ENCODE data around the gene TBX3.

The TBX3 gene

GRCh38 chr12:114655934-114656749 is 27.8 kb downstream of the TBX3 start:
- Histone ChIP-seq H3K4me3 (ENCODE audit: low read depth, low read length) (no peak overlapping the region), H3K4me1 (ENCODE audit: control insufficient read depth, insufficient read depth, low read length) (peaks cover 39% of the 10 kb centered on the region), H3K27ac (ENCODE audit: low read depth, low read length) (no peak overlapping the region; the same call in 1 of the 2 replicates), H3K27me3 (ENCODE audit: control insufficient read depth, insufficient read depth, low read length) (peaks cover 16% of the 10 kb centered on the region; the same call in 1 of the 2 replicates), H3K36me3 (ENCODE audit: control insufficient read depth, insufficient read depth, low read length) (no peaks in the 10 kb centered on the region), H3K9ac (ENCODE audit: low read length) (no peak overlapping the region), H3K9me3 (ENCODE audit: control insufficient read depth, insufficient read depth, low read depth, low read length) (no peaks in the 10 kb centered on the region)

GRCh38 chr12:114649585-114649984 is 34.4 kb downstream of the TBX3 start:
- Histone ChIP-seq H3K36me3 (ENCODE audit: control insufficient read depth, insufficient read depth, low read length) (no peaks in the 10 kb centered on the region), H3K4me3 (ENCODE audit: low read depth, low read length) (no peak overlapping the region), H3K27ac (ENCODE audit: low read depth, low read length) (no peak overlapping the region), H3K9me3 (ENCODE audit: control insufficient read depth, insufficient read depth, low read depth, low read length) (no peaks in the 10 kb centered on the region), H3K4me1 (ENCODE audit: control insufficient read depth, insufficient read depth, low read length) (0 out of 2 replicates have a peak, but pooled peaks cover 3% of the 10 kb centered on the region), H3K27me3 (ENCODE audit: control insufficient read depth, insufficient read depth, low read length) (peaks cover 11% of the 10 kb centered on the region), H3K9ac (ENCODE audit: low read length) (no peak overlapping the region)

- Histone ChIP-seq H3K27me3 (ENCODE audit: control insufficient read depth, insufficient read depth, low read length) (peaks cover 4% of the 10 kb centered on the region), H3K4me1 (ENCODE audit: control insufficient read depth, insufficient read depth, low read length) (0 out of 2 replicates have a peak, but pooled peaks cover 3% of the 10 kb centered on the region), H3K9me3 (ENCODE audit: control insufficient read depth, insufficient read depth, low read depth, low read length) (no peaks in the 10 kb centered on the region), H3K4me3 (ENCODE audit: low read depth, low read length) (no peak overlapping the region), H3K9ac (ENCODE audit: low read length) (no peak overlapping the region), H3K36me3 (ENCODE audit: control insufficient read depth, insufficient read depth, low read length) (no peaks in the 10 kb centered on the region), H3K27ac (ENCODE audit: low read depth, low read length) (no peak overlapping the region)
Observed at GRCh38 chr12:114648711-114649110, 35.3 kb downstream of the TBX3 start.

- peaks cover 5% of the 10 kb centered on the region; the same call in 1 of the 2 replicates for H3K27me3 ChIP-seq (ENCODE audit: control insufficient read depth, insufficient read depth, low read length)
- H3K4me3 ChIP-seq (ENCODE audit: low read depth, low read length): no peak overlapping the region
- H3K9me3 ChIP-seq (ENCODE audit: control insufficient read depth, insufficient read depth, low read depth, low read length): no peaks in the 10 kb centered on the region
- no peaks in the 10 kb centered on the region for H3K36me3 ChIP-seq (ENCODE audit: control insufficient read depth, insufficient read depth, low read length)
- H3K9ac ChIP-seq (ENCODE audit: low read length): peak overlapping the region; percentile 18
- H3K27ac ChIP-seq (ENCODE audit: low read depth, low read length): peak overlapping the region; percentile 28; the same call in 1 of the 2 replicates
- peaks cover 40% of the 10 kb centered on the region for H3K4me1 ChIP-seq (ENCODE audit: control insufficient read depth, insufficient read depth, low read length)
Observed at GRCh38 chr12:114638790-114639435, 45.1 kb downstream of the TBX3 start.

- Histone ChIP-seq H3K9ac (ENCODE audit: low read length) (peak overlapping the region; percentile 6), H3K4me1 (ENCODE audit: control insufficient read depth, insufficient read depth, low read length) (peaks cover 38% of the 10 kb centered on the region), H3K27ac (ENCODE audit: low read depth, low read length) (no peak overlapping the region), H3K9me3 (ENCODE audit: control insufficient read depth, insufficient read depth, low read depth, low read length) (no peaks in the 10 kb centered on the region), H3K27me3 (ENCODE audit: control insufficient read depth, insufficient read depth, low read length) (peaks cover 5% of the 10 kb centered on the region; the same call in 1 of the 2 replicates), H3K4me3 (ENCODE audit: low read depth, low read length) (no peak overlapping the region), H3K36me3 (ENCODE audit: control insufficient read depth, insufficient read depth, low read length) (no peaks in the 10 kb centered on the region)
Observed at GRCh38 chr12:114636723-114637480, 47.1 kb downstream of the TBX3 start.

GRCh38 chr12:114631242-114631641 is 52.7 kb downstream of the TBX3 start:
- Histone ChIP-seq H3K4me3 (ENCODE audit: low read depth, low read length) (no peak overlapping the region), H3K9me3 (ENCODE audit: control insufficient read depth, insufficient read depth, low read depth, low read length) (no peaks in the 10 kb centered on the region), H3K4me1 (ENCODE audit: control insufficient read depth, insufficient read depth, low read length) (peaks cover 13% of the 10 kb centered on the region; the same call in 1 of the 2 replicates)

GRCh38 chr12:114628199-114628598 is 55.8 kb downstream of the TBX3 start:
- Histone ChIP-seq H3K27me3 (ENCODE audit: control insufficient read depth, insufficient read depth, low read length) (no peaks in the 10 kb centered on the region), H3K9me3 (ENCODE audit: control insufficient read depth, insufficient read depth, low read depth, low read length) (no peaks in the 10 kb centered on the region), H3K27ac (ENCODE audit: low read depth, low read length) (no peak overlapping the region; the same call in 1 of the 2 replicates), H3K9ac (ENCODE audit: low read length) (no peak overlapping the region), H3K4me1 (ENCODE audit: control insufficient read depth, insufficient read depth, low read length) (peaks cover 23% of the 10 kb centered on the region; the same call in 1 of the 2 replicates), H3K4me3 (ENCODE audit: low read depth, low read length) (no peak overlapping the region), H3K36me3 (ENCODE audit: control insufficient read depth, insufficient read depth, low read length) (no peaks in the 10 kb centered on the region)

More at GRCh38 chr12:114631242-114631641, 52.7 kb downstream of the TBX3 start:
- no peaks in the 10 kb centered on the region for H3K27me3 ChIP-seq (ENCODE audit: control insufficient read depth, insufficient read depth, low read length)
- no peaks in the 10 kb centered on the region for H3K36me3 ChIP-seq (ENCODE audit: control insufficient read depth, insufficient read depth, low read length)
- H3K9ac ChIP-seq (ENCODE audit: low read length): no peak overlapping the region
- H3K27ac ChIP-seq (ENCODE audit: low read depth, low read length): no peak overlapping the region

GRCh38 chr12:114627393-114627792 is 56.6 kb downstream of the TBX3 start:
- H3K36me3 ChIP-seq (ENCODE audit: control insufficient read depth, insufficient read depth, low read length): no peaks in the 10 kb centered on the region
- H3K9me3 ChIP-seq (ENCODE audit: control insufficient read depth, insufficient read depth, low read depth, low read length): no peaks in the 10 kb centered on the region
- no peaks in the 10 kb centered on the region for H3K27me3 ChIP-seq (ENCODE audit: control insufficient read depth, insufficient read depth, low read length)
- H3K4me1 ChIP-seq (ENCODE audit: control insufficient read depth, insufficient read depth, low read length): peaks cover 23% of the 10 kb centered on the region; the same call in 1 of the 2 replicates
- no peak overlapping the region for H3K4me3 ChIP-seq (ENCODE audit: low read depth, low read length)
- H3K27ac ChIP-seq (ENCODE audit: low read depth, low read length): no peak overlapping the region
- H3K9ac ChIP-seq (ENCODE audit: low read length): no peak overlapping the region

- H3K4me3 ChIP-seq (ENCODE audit: low read depth, low read length): no peak overlapping the region
- no peaks in the 10 kb centered on the region for H3K36me3 ChIP-seq (ENCODE audit: control insufficient read depth, insufficient read depth, low read length)
- H3K27ac ChIP-seq (ENCODE audit: low read depth, low read length): no peak overlapping the region
- H3K4me1 ChIP-seq (ENCODE audit: control insufficient read depth, insufficient read depth, low read length): peaks cover 18% of the 10 kb centered on the region; the same call in 1 of the 2 replicates
- H3K27me3 ChIP-seq (ENCODE audit: control insufficient read depth, insufficient read depth, low read length): no peaks in the 10 kb centered on the region
- no peak overlapping the region for H3K9ac ChIP-seq (ENCODE audit: low read length)
- H3K9me3 ChIP-seq (ENCODE audit: control insufficient read depth, insufficient read depth, low read depth, low read length): no peaks in the 10 kb centered on the region
Observed at GRCh38 chr12:114625294-114625851, 58.6 kb downstream of the TBX3 start.

GRCh38 chr12:114623737-114624136 is 60.2 kb downstream of the TBX3 start:
- no peak overlapping the region for H3K9ac ChIP-seq (ENCODE audit: low read length)
- H3K9me3 ChIP-seq (ENCODE audit: control insufficient read depth, insufficient read depth, low read depth, low read length): no peaks in the 10 kb centered on the region
- H3K27ac ChIP-seq (ENCODE audit: low read depth, low read length): no peak overlapping the region
- H3K27me3 ChIP-seq (ENCODE audit: control insufficient read depth, insufficient read depth, low read length): no peaks in the 10 kb centered on the region
- no peak overlapping the region for H3K4me3 ChIP-seq (ENCODE audit: low read depth, low read length)
- H3K36me3 ChIP-seq (ENCODE audit: control insufficient read depth, insufficient read depth, low read length): no peaks in the 10 kb centered on the region
- H3K4me1 ChIP-seq (ENCODE audit: control insufficient read depth, insufficient read depth, low read length): peaks cover 18% of the 10 kb centered on the region; the same call in 1 of the 2 replicates
